Stimulated activated naive CD4-positive, alpha-beta T cell (primary cell): ENCODE data around the gene ASAP2.

Experiments used
- DNase-seq, 6 experiments: peaks; one replicate each; lab custom pipeline; 2025; lab: John Stamatoyannopoulos, UW

ASAP2 gene

GRCh38 chr2:9403924-9404323 lies 197.3 kb downstream of the ASAP2 start:
- DNase-seq: no peak

- no peak for DNase-seq
These were observed 197.8 kb downstream of the ASAP2 start for GRCh38 chr2:9404451-9404850.

GRCh38 chr2:9405636-9406035 lies 199.0 kb downstream of the ASAP2 start:
- DNase-seq: no peak

- no peak for DNase-seq
These were observed 200.1 kb downstream of the ASAP2 start for GRCh38 chr2:9406529-9407362.

- no peak for DNase-seq
These were observed 200.8 kb downstream of the ASAP2 start for GRCh38 chr2:9407363-9407811.

- no peak for DNase-seq
These were observed 202.1 kb downstream of the ASAP2 start for GRCh38 chr2:9408641-9409151.

- no peak for DNase-seq
These were observed 203.5 kb downstream of the ASAP2 start for GRCh38 chr2:9410108-9410507.

GRCh38 chr2:9412781-9413180 lies 206.2 kb downstream of the ASAP2 start:
- DNase-seq: no peak

- no peak for DNase-seq
These were observed 209.0 kb downstream of the ASAP2 start for GRCh38 chr2:9415516-9416169.

GRCh38 chr2:9416267-9416961 lies 209.8 kb downstream of the ASAP2 start:
- DNase-seq: no peak

GRCh38 chr2:9416962-9417316 lies 210.3 kb downstream of the ASAP2 start:
- no peak for DNase-seq

- no peak for DNase-seq
These were observed 211.1 kb downstream of the ASAP2 start for GRCh38 chr2:9417725-9418124.

- DNase-seq: no peak
These were observed 212.1 kb downstream of the ASAP2 start for GRCh38 chr2:9418746-9419145.

- DNase-seq: no peak
These were observed 212.9 kb downstream of the ASAP2 start for GRCh38 chr2:9419541-9419940.

GRCh38 chr2:9420495-9420894 lies 213.9 kb downstream of the ASAP2 start:
- DNase-seq: no peak

- DNase-seq: peak in 5 of 6 experiments; percentile 20 to 57 (median 28)
These were observed 215.9 kb downstream of the ASAP2 start for GRCh38 chr2:9422321-9423099.

- DNase-seq: peak; percentile 88 to 93 (median 92)
These were observed 216.7 kb downstream of the ASAP2 start, which contains the start of the genes CPSF3 and ITGB1BP1 for GRCh38 chr2:9423100-9423921. Gene CPSF3, plus strand, starts transcription at chr2:9423654. Its CDS starts 120 bp downstream, at chr2:9423774. Gene ITGB1BP1, minus strand, starts transcription at chr2:9423528. Its CDS starts 4,831 bp downstream, at chr2:9418697.

- peak in 2 of 6 experiments; percentile 17 to 20 for DNase-seq
These were observed 217.3 kb downstream of the ASAP2 start for GRCh38 chr2:9423922-9424272.

- DNase-seq: no peak
These were observed 218.0 kb downstream of the ASAP2 start for GRCh38 chr2:9424447-9425164.

GRCh38 chr2:9428965-9429577 lies 222.5 kb downstream of the ASAP2 start:
- DNase-seq: no peak
